Lung (tissue), 12 donors: ENCODE measurements around the gene HSPA1L. TPM values are rescaled to one million over a fixed set of nuclear protein-coding genes. Genes with fewer than 3 reads are reported as not detected.

Experiments
- ATAC-seq: fragments of 200-7000 bp; cut with Tn5 transposase; one replicate; pipeline ENCODE4 v1.9.1; 2020; ENCODE audit warnings: moderate number of reproducible peaks; ENCODE audit not compliant: insufficient read depth, low FRiP score
- DNase-seq, 3 donors: peaks; one replicate each; pipeline ENCODE4 v3.0.0-alpha.2; 2013 to 2017
- H3K27ac ChIP-seq, 2 donors: one replicate each; pipeline ENCODE4 v1.5.1; 2013; ENCODE audit warnings: mild to moderate bottlenecking in 2 of 2, moderate library complexity in 2 of 2, control low read depth in 1 of 2, inconsistent platforms in 1 of 2, low read depth in 1 of 2, low read length in 1 of 2
- H3K27me3 ChIP-seq, 3 donors: one replicate each; pipeline ENCODE4 v1.5.1; 2013; ENCODE audit warnings: low read length in 2 of 3; ENCODE audit not compliant: control insufficient read depth in 3 of 3, insufficient read depth in 3 of 3
- H3K36me3 ChIP-seq, 4 donors: one replicate each; pipeline ENCODE4 v1.5.1; 2013; ENCODE audit warnings: low read length in 4 of 4, mild to moderate bottlenecking in 1 of 4, moderate library complexity in 1 of 4; ENCODE audit not compliant: control insufficient read depth in 4 of 4, insufficient read depth in 4 of 4
- H3K4me1 ChIP-seq, 5 donors: one replicate each; pipeline ENCODE4 v1.5.1; 2013; ENCODE audit warnings: low read length in 5 of 5, mild to moderate bottlenecking in 2 of 5, moderate library complexity in 1 of 5; ENCODE audit not compliant: control insufficient read depth in 5 of 5, insufficient read depth in 5 of 5
- H3K4me3 ChIP-seq: one replicate; pipeline ENCODE4 v1.5.1; 2013; ENCODE audit warnings: mild to moderate bottlenecking, control low read depth, moderate library complexity
- H3K9ac ChIP-seq, 2 donors: one replicate each; pipeline ENCODE4 v1.5.1; 2013; ENCODE audit warnings: low read length in 2 of 2, control low read depth in 1 of 2; ENCODE audit not compliant: insufficient read depth in 1 of 2
- H3K9me3 ChIP-seq, 4 donors: one replicate each; pipeline ENCODE4 v1.5.1; 2013; ENCODE audit warnings: low read length in 3 of 4, mild to moderate bottlenecking in 1 of 4, moderate library complexity in 1 of 4; ENCODE audit not compliant: control insufficient read depth in 4 of 4, insufficient read depth in 3 of 4
- WGBS, 2 donors: extraction: QIAGEN DNeasy Blood & Tissue Kit; methylation state at CpG; one replicate each; pipeline ENCODE4 v1.1.7; 2013; 5-methylcytosine and 5-hydroxymethylcytosine counted together
- polyA plus RNA-seq, 2 donors: library from polyadenylated mRNA; stranded (reverse); fragments of 200-250 nt; gene quantifications; one replicate each; pipeline ENCODE4 v1.2.1, GENCODE V29; 2013
- total RNA-seq, 2 donors: library from RNA; depleted of rRNA in 1 of 2; stranded (reverse); fragments of >200 nt in 1 of 2; gene quantifications; one replicate each; pipeline ENCODE4 v1.2.1, GENCODE V29; 2014 to 2021
- TF ChIP-seq, protein P1 (sequence below): IDR thresholded peaks from 2 replicates; pipeline ENCODE4 v1.5.1; 2012; ENCODE audit warnings: mild to moderate bottlenecking; ENCODE audit errors: control extremely low read depth, extremely low read depth
- donor health status: control.
- donor health status: control.
- donor health status: Bipolar disorder and iron deficiency.
- donor health status: healthy.
- donor health status: DM: yes; HTN: yes; CAD: no.

Gene HSPA1L
- total and polyA plus RNA-seq, 4 donors, result 1.0 to 2.3 (median 1.6) TPM

DNA sequence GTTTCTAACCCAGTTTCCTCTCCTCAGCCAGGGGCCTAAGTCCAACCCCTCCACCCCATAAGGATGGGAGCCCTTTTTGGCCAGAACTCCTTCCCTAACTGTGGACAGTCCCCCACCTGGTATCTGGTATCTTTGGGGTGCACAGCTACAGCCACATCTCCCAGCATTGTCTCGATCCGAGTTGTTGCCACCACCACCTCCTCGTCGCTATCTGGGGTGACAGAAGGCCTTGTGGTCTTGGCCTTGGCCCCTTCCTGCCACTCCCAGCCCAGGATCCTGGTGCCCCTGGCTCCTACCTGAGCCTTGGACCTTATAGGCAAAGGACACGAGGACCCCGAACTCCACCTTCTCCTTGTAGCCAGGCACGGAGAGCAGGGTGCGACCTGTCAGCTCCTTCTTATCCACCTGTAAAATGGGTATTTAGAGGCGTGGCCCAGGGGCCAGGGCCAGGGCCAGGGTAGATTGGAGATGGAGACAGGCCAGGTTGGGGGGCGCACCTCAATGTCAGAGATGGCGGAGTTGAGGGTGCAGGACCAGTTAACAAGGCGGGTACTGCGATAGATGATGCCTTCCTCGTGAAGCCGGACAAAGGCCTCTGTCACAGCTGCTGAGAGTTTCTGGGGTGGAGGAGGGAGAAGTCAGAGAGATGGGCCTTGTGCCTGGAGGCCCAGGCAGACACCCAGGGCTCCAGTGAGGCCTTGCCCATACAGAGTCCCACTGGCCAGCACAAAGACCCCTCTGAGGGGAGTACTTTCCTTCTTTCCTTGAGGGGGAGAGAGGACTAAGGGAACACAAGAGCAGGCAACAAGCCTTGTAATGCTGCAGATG lies 30.8 kb downstream of the HSPA1L start:
- DNase-seq (no peak), ATAC-seq (no peak)
- TF ChIP-seq, protein P1, sequence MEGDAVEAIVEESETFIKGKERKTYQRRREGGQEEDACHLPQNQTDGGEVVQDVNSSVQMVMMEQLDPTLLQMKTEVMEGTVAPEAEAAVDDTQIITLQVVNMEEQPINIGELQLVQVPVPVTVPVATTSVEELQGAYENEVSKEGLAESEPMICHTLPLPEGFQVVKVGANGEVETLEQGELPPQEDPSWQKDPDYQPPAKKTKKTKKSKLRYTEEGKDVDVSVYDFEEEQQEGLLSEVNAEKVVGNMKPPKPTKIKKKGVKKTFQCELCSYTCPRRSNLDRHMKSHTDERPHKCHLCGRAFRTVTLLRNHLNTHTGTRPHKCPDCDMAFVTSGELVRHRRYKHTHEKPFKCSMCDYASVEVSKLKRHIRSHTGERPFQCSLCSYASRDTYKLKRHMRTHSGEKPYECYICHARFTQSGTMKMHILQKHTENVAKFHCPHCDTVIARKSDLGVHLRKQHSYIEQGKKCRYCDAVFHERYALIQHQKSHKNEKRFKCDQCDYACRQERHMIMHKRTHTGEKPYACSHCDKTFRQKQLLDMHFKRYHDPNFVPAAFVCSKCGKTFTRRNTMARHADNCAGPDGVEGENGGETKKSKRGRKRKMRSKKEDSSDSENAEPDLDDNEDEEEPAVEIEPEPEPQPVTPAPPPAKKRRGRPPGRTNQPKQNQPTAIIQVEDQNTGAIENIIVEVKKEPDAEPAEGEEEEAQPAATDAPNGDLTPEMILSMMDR, result no peak
- 97% methylated on average over 15 of the region's 15 CpGs for WGBS, 2 donors
- H3K27me3 ChIP-seq, result no peaks in the 10 kb centered on the region
- no peak overlapping the region for H3K4me3 ChIP-seq
- peaks cover 8 to 55% (median 20%) of the 10 kb centered on the region in 4 donors for H3K36me3 ChIP-seq
- H3K4me1 ChIP-seq, result no peaks in the 10 kb centered on the region
- no peak overlapping the region for H3K9ac ChIP-seq
- no peaks in the 10 kb centered on the region for H3K9me3 ChIP-seq
- no peak overlapping the region for H3K27ac ChIP-seq

DNA sequence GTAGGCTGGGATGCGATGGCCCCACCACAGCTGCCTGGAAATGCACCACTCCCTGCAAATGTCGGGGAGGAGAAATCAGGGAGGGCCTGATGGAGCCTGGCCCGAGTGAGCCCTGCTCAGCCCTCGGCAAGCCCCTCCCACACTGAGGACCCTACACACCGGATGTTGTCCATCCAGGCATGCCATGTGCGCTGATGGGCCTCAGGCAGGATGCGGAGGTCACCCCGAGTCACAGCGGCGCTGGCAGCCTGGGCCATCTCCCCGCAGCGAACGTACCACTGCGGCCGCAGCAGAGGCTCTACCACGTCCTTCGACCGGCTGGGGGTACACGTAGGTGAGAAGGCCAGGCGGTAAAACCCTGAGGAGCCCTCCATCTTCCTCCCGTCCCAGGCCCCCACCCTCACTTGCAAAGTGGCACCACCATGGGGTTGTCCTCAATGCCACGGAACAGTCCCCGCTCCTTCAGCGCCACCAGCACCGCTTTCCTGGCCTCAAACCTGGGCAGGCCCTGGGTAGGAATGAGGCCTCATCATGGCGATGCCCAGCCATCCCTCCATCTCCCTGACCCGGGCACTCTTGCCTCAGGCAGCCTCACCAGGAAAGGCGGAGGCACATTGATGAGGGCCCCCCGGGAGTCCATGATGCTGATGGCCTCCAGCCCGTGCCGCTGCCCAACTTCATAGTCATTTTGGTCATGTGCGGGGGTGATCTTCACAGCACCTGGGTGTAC lies 32.8 kb downstream of the HSPA1L start:
- Histone ChIP-seq H3K27me3 (no peaks in the 10 kb centered on the region), H3K4me3 (no peak overlapping the region), H3K9ac (no peak overlapping the region), H3K9me3 (no peaks in the 10 kb centered on the region), H3K27ac (no peak overlapping the region), H3K4me1 (peaks cover 0 to under 1% (median 0%) of the 10 kb centered on the region in 5 donors), H3K36me3 (peaks cover 6 to 61% (median 22%) of the 10 kb centered on the region in 4 donors)
- DNase-seq (no peak), ATAC-seq (no peak)
- 92 to 94% methylated on average over 32 of the region's 32 CpGs for WGBS, 2 donors
- TF ChIP-seq, protein P1, result no peak

DNA sequence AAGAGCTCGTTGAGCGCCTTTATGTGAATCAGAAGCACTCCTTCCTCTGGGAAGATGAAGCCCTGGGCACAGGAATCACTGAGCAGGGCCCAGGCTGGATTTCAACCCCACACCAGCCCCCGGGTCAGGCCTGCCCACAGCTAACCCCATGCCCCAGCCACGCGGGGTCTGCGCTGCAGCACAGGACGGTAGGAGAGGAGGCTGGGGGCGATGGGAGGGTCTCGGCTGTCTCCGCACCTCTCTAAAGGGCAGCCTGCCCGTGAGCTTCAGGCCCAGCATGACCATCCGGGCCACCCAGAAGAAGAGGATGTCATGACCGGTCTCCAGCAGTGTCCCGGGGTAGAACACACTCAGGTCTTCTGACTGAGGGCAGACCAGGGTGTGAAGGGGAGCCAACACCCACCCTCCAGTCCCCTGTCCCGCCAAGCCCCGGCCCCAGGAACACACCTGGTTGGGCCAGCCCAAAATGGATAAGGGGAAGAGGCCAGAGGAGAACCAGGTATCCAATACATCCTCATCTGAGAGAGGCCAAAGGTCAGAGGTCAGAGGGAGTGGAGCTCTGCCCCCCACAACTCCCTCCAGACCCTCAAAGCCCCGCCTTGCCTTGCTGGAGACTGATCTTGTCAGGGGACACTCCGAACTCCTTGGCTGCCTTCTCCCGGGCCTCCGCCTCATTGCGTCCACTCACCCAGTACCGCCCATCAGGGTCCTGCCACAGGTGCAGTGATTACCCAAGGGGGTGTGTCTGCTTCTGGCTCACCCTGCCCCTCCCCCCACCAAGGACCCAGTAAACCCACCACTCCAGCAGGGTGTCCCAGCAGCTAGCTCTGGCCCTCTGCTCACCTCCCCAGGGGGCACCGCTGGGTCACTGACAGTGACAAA lies 33.6 kb downstream of the HSPA1L start:
- Histone ChIP-seq H3K36me3 (peaks cover 6 to 61% (median 22%) of the 10 kb centered on the region in 4 donors), H3K27ac (no peak overlapping the region), H3K4me3 (no peak overlapping the region), H3K9ac (no peak overlapping the region), H3K9me3 (no peaks in the 10 kb centered on the region), H3K27me3 (no peaks in the 10 kb centered on the region), H3K4me1 (peaks cover 0 to 6% (median 0%) of the 10 kb centered on the region in 5 donors)
- TF ChIP-seq, protein P1, result no peak
- no peak for ATAC-seq
- DNase-seq, result no peak
- 97% methylated on average over 23 of the region's 23 CpGs for WGBS, 2 donors
